Measurements from ENCODE around the gene ANKRD52. TPM values are rescaled to one million over a fixed set of nuclear protein-coding genes. Genes with fewer than 3 reads are reported as not detected.

ANKRD52 gene
- total RNA-seq, 1 donor from 2014 or later, result 19.3 TPM

- no peak for DNase-seq
Measured at GRCh38 chr12:56237552-56237951, 20.6 kb downstream of the ANKRD52 start.

DNA sequence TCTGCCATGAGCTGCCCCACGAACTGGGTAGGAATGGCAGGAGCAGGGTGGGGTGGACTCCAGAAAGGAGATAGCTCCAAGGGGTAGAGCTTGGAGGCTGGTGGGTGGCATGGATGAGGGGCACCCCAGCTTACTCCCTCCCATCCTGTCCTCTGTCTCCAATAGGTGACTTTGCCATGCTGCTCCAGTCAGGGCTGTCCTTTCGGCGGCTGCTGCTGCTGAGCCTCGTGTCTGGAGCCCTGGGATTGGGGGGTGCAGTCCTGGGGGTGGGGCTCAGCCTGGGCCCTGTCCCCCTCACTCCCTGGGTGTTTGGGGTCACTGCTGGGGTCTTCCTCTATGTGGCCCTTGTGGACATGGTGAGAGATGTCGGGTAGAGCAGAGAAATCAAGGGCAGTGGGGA, 21.2 kb downstream of the ANKRD52 start:
- no peak for DNase-seq

- no peak for DNase-seq
Measured at GRCh38 chr12:56236091-56236490, 22.1 kb downstream of the ANKRD52 start.

DNA sequence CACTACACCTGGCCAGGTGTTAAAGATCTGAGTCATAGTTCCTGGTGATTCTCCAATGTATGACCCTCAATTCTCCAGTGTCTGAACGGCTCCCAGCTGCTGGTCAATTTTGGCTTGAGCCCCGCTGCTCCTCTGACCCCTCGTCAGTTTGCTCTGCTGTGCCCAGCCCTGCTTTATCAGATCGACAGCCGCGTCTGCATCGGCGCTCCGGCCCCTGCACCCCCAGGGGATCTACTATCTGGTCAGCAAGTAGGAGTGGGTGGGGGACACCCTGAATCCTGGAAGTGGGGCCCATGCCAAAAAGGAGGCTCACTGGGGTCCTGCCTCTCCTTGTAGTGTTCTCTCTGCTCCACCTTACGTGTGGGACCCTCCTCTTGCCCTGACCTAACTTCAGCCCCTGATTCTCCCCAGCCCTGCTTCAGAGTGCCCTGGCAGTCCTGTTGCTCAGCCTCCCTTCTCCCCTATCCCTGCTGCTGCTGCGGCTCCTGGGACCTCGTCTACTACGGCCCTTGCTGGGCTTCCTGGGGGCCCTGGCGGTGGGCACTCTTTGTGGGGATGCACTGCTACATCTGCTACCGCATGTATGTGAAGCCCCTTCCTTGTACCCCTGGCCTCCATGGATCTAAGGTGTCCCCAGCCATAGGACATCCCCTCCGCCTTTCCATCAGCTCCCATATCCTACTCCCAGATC, 23.3 kb downstream of the ANKRD52 start:
- DNase-seq, result no peak

DNA sequence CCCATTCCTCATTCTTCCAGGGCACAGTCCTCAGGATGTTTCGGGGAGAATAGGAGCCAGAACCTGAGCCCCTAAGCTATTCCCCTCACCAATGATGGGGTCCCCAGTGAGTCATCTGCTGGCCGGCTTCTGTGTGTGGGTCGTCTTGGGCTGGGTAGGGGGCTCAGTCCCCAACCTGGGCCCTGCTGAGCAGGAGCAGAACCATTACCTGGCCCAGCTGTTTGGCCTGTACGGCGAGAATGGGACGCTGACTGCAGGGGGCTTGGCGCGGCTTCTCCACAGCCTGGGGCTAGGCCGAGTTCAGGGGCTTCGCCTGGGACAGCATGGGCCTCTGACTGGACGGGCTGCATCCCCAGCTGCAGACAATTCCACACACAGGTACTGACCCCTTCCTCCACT, 27.0 kb downstream of the ANKRD52 start:
- no peak for DNase-seq

DNA sequence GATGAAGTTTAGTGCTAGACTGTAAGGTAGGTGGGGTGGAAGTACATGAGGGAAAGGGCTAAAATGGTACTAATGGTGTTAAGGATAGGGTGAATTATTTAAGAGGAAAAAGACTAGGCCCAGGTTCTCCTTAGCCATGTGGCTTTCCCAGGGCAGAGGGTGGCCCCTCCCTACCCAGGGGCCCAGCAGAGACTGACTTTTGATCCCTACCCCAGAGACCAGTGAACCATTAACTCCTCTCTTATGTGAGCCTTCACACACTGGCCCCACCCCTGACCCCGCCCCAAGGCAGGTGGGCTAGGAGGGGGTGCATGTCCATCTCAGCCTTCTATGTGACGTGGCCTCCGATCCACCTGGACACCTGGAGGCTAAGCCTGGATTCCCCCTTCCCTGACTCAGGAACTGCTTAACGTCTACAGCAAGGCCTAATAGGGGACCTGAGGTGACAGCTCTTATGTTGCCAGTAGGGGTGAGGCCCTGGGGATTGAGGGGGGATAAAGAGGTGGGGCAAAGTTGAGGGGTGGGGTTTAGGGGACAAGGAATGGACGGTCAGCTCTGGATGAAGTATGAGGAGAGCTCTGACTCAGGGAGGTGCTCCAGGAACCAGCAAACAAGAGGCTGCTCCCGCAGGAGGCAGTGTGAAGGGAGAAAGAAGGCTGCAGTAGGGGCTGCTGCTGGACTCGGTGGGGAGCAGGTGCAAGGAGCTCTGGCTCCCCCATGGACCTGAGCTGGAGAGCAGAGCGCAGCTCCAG, 27.6 kb downstream of the ANKRD52 start:
- no peak for DNase-seq

DNA sequence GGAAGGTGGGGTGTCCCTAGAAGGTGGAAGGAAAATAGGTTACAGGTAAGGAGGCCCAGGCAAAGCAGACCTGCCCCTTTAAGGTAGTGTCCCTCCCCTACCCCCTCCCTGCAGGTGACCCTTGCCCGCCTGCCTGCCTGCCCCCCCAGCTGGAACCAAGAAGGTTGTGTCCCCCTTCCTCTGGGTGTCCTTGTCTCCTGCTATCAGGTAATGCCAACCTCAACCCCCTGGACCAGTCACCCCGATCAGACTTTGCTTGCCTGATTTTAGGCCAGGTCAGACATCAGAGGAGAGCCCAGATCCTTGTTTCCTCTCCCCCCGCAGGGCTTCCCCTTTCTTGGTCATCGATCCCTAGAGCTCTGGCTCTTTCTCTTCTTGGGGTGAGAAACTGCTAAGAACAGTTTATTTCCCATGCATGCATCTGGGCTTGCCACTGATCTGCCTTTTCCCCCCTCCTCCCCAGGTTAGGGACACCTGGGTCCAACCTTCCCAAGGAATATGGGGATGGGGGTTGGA, 28.2 kb downstream of the ANKRD52 start, which contains the start of gene SLC39A5:
SLC39A5 (plus strand) TSS at position 136 of the 516 bp plus-strand sequence. CDS start 1,224 bp downstream, outside the sequence.
- no peak for DNase-seq

GRCh38 chr12:56229082-56229481, 29.1 kb downstream of the ANKRD52 start:
- no peak for DNase-seq

GRCh38 chr12:56224954-56225353, 33.2 kb downstream of the ANKRD52 start:
- no peak for DNase-seq

DNA sequence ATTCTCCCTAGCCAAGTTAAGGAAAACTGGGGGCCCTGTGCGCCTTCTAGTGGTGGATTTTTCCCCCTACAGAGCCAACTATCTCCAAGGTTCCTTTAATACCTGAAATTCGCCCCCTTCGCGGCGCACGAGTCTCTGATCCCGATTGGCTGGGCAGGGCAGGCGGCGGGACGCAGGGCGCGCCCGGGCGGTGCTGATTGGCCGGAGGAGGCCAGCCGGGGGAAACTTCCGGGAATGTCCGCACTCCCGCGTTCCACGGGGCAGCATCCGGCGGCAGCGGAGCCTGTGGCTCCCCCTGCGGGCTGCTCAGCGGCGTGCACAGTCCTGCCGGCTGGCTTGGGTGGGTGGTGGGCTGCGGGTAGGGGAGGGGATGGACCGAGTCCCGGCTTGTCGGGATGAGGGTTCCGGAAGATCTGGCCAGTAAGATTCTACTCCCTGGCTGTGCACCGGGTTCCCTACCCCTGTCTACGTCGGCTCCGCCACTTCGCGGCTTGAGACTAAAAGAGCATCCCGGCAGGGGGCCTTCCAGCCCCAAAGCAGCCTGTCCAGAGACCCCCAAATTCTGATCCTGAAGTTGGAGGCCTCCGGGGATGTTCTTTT, 34.0 kb downstream of the ANKRD52 start, which contains the start of gene NABP2:
NABP2 (plus strand) TSS at position 241 of the 600 bp plus-strand sequence. CDS start 515 bp downstream, outside the sequence.
- peak; percentile 99 for DNase-seq

DNA sequence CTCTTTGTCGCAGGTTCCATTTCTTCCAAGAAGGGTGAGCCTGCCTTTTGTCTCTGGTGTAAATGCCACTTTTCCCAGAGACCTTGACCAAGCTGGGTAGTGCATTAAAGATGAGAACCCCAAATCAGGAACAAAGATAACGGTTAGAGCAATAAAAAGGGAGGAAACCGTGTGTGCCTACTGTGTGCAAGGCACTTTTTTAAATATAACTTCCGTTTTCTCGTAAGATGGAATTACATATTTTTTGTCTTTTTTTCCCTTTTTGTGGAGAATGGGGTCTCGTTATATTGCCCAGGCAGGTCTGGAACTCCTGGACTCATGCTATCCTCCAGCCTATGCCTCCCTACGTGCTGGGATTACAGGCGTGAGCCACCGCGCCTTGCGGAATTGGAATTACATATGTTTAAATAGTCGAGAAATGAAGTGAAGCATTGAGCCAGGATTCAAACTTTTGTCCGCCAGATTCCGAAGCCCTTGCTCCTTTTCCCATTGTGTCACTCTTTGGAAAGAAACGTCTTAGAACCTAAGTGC, 34.5 kb downstream of the ANKRD52 start:
- no peak for DNase-seq

GRCh38 chr12:56222531-56222895, 35.7 kb downstream of the ANKRD52 start:
- DNase-seq, result no peak

- DNase-seq, result peak; percentile 99
Measured at GRCh38 chr12:56221757-56222530, 36.2 kb downstream of the ANKRD52 start, which contains the start of gene RNF41. TSS of gene RNF41 (minus strand) at chr12:56221922. CDS start at chr12:56214047, 7,875 bp downstream.

GRCh38 chr12:56221232-56221756, 36.9 kb downstream of the ANKRD52 start:
- peak; percentile 87 for DNase-seq

DNA sequence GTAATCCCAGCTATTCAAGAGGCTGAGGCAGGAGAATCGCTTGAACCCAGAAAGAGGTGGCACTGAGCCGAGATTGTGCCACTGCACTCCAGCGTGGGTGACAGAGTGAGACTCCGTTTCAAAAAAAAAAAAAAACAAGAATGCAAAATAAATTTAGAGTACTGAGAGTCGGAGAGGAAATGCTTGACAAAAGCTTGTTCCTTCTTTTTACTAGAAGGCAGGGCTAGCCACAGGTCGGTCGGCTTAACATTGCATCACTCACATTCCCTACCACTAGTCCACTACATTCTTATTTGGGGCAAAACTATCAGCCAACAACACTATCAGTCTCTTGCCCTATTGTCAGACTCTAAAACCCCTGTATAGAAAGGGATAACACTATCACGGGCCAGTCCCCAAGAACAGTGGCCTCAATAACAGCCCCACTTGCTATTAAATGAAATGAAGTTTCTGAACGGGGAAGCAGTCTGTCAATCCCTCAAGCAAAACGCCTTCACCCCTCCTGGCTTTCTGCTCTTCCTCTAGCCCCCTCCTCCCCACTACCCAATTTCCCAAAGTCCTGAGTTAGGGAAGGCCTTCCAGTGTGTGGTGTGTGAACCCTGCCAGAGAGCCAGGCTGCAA, 37.5 kb downstream of the ANKRD52 start:
- no peak for DNase-seq

GRCh38 chr12:56219840-56220239, 38.3 kb downstream of the ANKRD52 start:
- no peak for DNase-seq

- no peak for DNase-seq
Measured at GRCh38 chr12:56216461-56216860, 41.7 kb downstream of the ANKRD52 start.

DNA sequence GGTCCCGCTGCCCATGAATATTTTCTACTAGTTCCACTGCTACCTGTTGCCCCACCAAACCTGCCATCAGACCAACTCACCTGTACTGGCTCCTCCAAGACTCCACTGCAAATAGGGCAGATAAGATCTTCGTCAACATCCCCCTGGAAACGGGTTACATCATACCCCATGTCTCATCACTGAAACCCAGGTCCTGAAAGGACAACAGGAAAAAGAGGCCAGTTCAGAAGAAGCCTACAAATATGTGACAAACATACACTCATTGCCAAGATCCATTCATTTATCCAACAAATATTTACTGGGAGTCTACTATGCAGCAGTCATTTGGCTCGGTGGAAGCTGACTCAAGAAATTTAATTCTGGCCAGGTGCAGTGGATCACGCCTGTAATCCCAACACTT, 44.3 kb downstream of the ANKRD52 start:
- no peak for DNase-seq

GRCh38 chr12:56212361-56212760, 45.8 kb downstream of the ANKRD52 start:
- no peak for DNase-seq

- DNase-seq, result no peak
Measured at GRCh38 chr12:56208006-56208405, 50.2 kb downstream of the ANKRD52 start.
